ENCODE measurements around the gene RASAL3.

DNA sequence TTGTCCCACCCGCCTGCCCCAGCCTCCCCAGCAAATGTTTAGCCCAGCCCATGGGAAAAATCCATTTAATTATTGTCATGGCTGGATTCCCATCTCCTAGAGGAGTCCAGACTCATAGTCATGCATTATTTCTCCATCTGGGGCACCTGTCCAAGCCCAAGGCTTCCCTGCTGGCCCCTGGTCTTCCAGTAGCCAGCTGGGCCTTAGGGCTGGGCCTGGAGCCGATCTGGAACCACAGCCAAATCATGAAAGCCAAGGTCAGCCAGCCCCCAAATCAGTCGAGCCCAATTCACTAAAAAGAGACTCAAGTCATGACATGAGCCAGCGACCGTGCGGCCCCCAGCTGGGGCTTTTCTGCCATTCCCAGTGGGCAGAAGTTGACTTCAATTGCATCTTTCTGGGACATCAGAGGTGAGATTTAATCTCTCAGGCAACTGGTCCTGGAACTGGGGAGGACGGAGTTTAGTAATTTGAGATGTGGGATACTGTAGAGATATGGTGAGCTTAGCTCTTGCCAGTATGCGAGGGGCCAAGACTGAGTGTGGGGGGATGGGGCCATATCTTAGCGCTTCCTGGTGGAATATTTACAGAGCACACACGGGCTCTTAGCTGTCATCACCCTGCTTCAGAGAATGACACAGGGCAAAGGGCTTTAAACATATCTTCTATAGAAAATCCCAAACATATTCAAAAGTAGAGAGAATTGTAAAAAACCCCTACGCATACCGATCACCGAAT is 24.3 kb upstream of the RASAL3 start:
- TF ChIP-seq EGR1 (IDR thresholded peaks at IDR 0.05; ENCODE audit: low read depth in 2 of 2) (no peak), TAF1 (conservative IDR thresholded peaks at IDR 0.05) (no peak), FOXA1 (IDR thresholded peaks at IDR 0.05) (no peak), RXRA (IDR thresholded peaks at IDR 0.05) (no peak), SP1 (IDR thresholded peaks at IDR 0.05) (no peak)
- TF ChIP-seq, protein P1, sequence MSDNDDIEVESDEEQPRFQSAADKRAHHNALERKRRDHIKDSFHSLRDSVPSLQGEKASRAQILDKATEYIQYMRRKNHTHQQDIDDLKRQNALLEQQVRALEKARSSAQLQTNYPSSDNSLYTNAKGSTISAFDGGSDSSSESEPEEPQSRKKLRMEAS (IDR thresholded peaks at IDR 0.05), result no peak
- TF ChIP-seq, protein P2, sequence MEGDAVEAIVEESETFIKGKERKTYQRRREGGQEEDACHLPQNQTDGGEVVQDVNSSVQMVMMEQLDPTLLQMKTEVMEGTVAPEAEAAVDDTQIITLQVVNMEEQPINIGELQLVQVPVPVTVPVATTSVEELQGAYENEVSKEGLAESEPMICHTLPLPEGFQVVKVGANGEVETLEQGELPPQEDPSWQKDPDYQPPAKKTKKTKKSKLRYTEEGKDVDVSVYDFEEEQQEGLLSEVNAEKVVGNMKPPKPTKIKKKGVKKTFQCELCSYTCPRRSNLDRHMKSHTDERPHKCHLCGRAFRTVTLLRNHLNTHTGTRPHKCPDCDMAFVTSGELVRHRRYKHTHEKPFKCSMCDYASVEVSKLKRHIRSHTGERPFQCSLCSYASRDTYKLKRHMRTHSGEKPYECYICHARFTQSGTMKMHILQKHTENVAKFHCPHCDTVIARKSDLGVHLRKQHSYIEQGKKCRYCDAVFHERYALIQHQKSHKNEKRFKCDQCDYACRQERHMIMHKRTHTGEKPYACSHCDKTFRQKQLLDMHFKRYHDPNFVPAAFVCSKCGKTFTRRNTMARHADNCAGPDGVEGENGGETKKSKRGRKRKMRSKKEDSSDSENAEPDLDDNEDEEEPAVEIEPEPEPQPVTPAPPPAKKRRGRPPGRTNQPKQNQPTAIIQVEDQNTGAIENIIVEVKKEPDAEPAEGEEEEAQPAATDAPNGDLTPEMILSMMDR (IDR thresholded peaks at IDR 0.05; ENCODE audit: low read depth, low read length, missing input control), result no peak
- TF ChIP-seq, protein P3, sequence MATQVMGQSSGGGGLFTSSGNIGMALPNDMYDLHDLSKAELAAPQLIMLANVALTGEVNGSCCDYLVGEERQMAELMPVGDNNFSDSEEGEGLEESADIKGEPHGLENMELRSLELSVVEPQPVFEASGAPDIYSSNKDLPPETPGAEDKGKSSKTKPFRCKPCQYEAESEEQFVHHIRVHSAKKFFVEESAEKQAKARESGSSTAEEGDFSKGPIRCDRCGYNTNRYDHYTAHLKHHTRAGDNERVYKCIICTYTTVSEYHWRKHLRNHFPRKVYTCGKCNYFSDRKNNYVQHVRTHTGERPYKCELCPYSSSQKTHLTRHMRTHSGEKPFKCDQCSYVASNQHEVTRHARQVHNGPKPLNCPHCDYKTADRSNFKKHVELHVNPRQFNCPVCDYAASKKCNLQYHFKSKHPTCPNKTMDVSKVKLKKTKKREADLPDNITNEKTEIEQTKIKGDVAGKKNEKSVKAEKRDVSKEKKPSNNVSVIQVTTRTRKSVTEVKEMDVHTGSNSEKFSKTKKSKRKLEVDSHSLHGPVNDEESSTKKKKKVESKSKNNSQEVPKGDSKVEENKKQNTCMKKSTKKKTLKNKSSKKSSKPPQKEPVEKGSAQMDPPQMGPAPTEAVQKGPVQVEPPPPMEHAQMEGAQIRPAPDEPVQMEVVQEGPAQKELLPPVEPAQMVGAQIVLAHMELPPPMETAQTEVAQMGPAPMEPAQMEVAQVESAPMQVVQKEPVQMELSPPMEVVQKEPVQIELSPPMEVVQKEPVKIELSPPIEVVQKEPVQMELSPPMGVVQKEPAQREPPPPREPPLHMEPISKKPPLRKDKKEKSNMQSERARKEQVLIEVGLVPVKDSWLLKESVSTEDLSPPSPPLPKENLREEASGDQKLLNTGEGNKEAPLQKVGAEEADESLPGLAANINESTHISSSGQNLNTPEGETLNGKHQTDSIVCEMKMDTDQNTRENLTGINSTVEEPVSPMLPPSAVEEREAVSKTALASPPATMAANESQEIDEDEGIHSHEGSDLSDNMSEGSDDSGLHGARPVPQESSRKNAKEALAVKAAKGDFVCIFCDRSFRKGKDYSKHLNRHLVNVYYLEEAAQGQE (IDR thresholded peaks at IDR 0.05), result no peak
